HepG2 (cell line): Measurements from ENCODE around the gene PPFIA4. TPM values are rescaled to one million over a fixed set of nuclear protein-coding genes. Genes with fewer than 3 reads are reported as not detected.

Experiments
- CBX5 ChIP-seq: sonication (generic); formaldehyde crosslinking; IDR thresholded peaks from 2 replicates; pipeline ENCODE4 v1.4.0; 2020; ENCODE audit warnings: missing genetic modification reagents, borderline replicate concordance
- CEBPG ChIP-seq: IDR thresholded peaks from 2 replicates; pipeline ENCODE4 v1.6.1; 2016
- FIP1L1 ChIP-seq: fragments of 200-400 bp; formaldehyde crosslinking; IDR thresholded peaks from 2 replicates; pipeline ENCODE4 v1.6.1; 2018; ENCODE audit warnings: low read depth, mild to moderate bottlenecking, low read length, moderate library complexity, borderline replicate concordance; ENCODE audit not compliant: insufficient read depth
- FOXJ3 ChIP-seq: sonication (generic); formaldehyde crosslinking; IDR thresholded peaks from 2 replicates; pipeline ENCODE4 v1.4.0; 2020; ENCODE audit warnings: missing genetic modification reagents, mild to moderate bottlenecking, borderline replicate concordance
- HDAC2 ChIP-seq: sonication (generic); formaldehyde crosslinking; IDR thresholded peaks from 2 replicates; pipeline ENCODE4 v1.4.0; 2020; ENCODE audit warnings: missing genetic modification reagents
- JDP2 ChIP-seq: sonication (generic); formaldehyde crosslinking; IDR thresholded peaks from 2 replicates; pipeline ENCODE4 v1.8.1; 2022; ENCODE audit warnings: missing genetic modification reagents, borderline replicate concordance
- KAT8 ChIP-seq: IDR thresholded peaks from 2 replicates; pipeline ENCODE4 v1.6.1; 2016; ENCODE audit warnings: missing genetic modification reagents, missing compliant biosample characterization
- MED1 ChIP-seq: sonication (generic); formaldehyde crosslinking; IDR thresholded peaks from 2 replicates; pipeline ENCODE4 v1.4.0; 2020; ENCODE audit warnings: missing genetic modification reagents
- NFE2L1 ChIP-seq: sonication (generic); formaldehyde crosslinking; IDR thresholded peaks from 2 replicates; pipeline ENCODE4 v1.4.0; 2020; ENCODE audit warnings: missing genetic modification reagents, mild to moderate bottlenecking, borderline replicate concordance
- PAWR ChIP-seq: sonication (generic); formaldehyde crosslinking; IDR thresholded peaks from 2 replicates; pipeline ENCODE4 v1.4.0; 2020; ENCODE audit warnings: missing genetic modification reagents, mild to moderate bottlenecking, borderline replicate concordance
- PPARG ChIP-seq: conservative IDR thresholded peaks from 2 replicates; pipeline ENCODE4 v1.6.1; 2016; ENCODE audit warnings: missing biosample characterization, missing genetic modification reagents
- REPIN1 ChIP-seq: sonication (generic); formaldehyde crosslinking; IDR thresholded peaks from 2 replicates; pipeline ENCODE4 v1.8.0; 2022; ENCODE audit warnings: missing genetic modification reagents, low read depth, mild to moderate bottlenecking, borderline replicate concordance
- SAP130 ChIP-seq: IDR thresholded peaks from 2 replicates; pipeline ENCODE4 v1.6.1; 2016; ENCODE audit warnings: low read depth
- ZBTB38 ChIP-seq: sonication (generic); formaldehyde crosslinking; IDR thresholded peaks from 2 replicates; pipeline ENCODE4 v1.5.1; 2020; ENCODE audit warnings: mild to moderate bottlenecking, missing genetic modification reagents
- ZKSCAN8 ChIP-seq: IDR thresholded peaks from 2 replicates; pipeline ENCODE4 v1.6.1; 2016; ENCODE audit warnings: borderline replicate concordance, missing genetic modification reagents, missing compliant biosample characterization
- ZNF646 ChIP-seq: sonication (generic); formaldehyde crosslinking; IDR thresholded peaks from 2 replicates; pipeline ENCODE4 v1.9.0; 2021; ENCODE audit warnings: mild to moderate bottlenecking, missing genetic modification reagents
- ZNF737 ChIP-seq: sonication (generic); formaldehyde crosslinking; IDR thresholded peaks from 2 replicates; pipeline ENCODE4 v1.5.0; 2020; ENCODE audit warnings: missing genetic modification reagents, mild to moderate bottlenecking, borderline replicate concordance
- ZNF777 ChIP-seq: sonication (generic); formaldehyde crosslinking; IDR thresholded peaks from 2 replicates; pipeline ENCODE4 v1.4.0; 2020; ENCODE audit warnings: missing genetic modification reagents
- ZNF839 ChIP-seq: sonication (generic); formaldehyde crosslinking; IDR thresholded peaks from 2 replicates; pipeline ENCODE4 v1.4.0; 2020; ENCODE audit warnings: missing genetic modification reagents, mild to moderate bottlenecking, borderline replicate concordance
- ZNF883 ChIP-seq: sonication (generic); formaldehyde crosslinking; IDR thresholded peaks from 2 replicates; pipeline ENCODE4 v1.5.1; 2020; ENCODE audit warnings: mild to moderate bottlenecking, missing genetic modification reagents; ENCODE audit errors: not compliant biosample characterization
- polyA plus RNA-seq, 8 experiments: library from polyadenylated mRNA; depleted of rRNA in 3 of 8; stranded (reverse) in 7 of 8; unstranded in 1 of 8; fragments of >200 nt; fragmentation: Illumina TruSeq in 4 of 8; extraction: Trizol in 4 of 8; gene quantifications; 2 replicates each; pipeline versions ENCODE4 v1.2.1 to v1.2.3, GENCODE V29; 2011 to 2016; ENCODE audit warnings: low read depth in 4 of 8, missing spikeins in 1 of 8, mixed read lengths in 1 of 8; ENCODE audit not compliant: insufficient read depth in 1 of 8
- total RNA-seq, 5 experiments: library from RNA; depleted of rRNA; stranded (reverse); fragments of >200 nt; fragmentation: Illumina TruSeq; extraction: Trizol; gene quantifications; 2 replicates each; pipeline ENCODE4 v1.2.3, GENCODE V29; 2016; ENCODE audit warnings: low read depth in 1 of 5
- TF ChIP-seq, protein P1 (sequence below): sonication (generic); formaldehyde crosslinking; conservative IDR thresholded peaks from 2 replicates; pipeline ENCODE4 v1.4.0; 2020; ENCODE audit warnings: missing genetic modification reagents

Gene PPFIA4
- total and polyA plus RNA-seq, 2 of the 13 experiments (the other 11 are each of a cell fraction or from before 2014, with no cell fraction given), result 6.4 TPM; not detected in 1

- TF ChIP-seq ZNF883 (CRISPR knock-in tag) (no peak), FIP1L1 (no peak), ZBTB38 (CRISPR knock-in tag) (peak; percentile 36; the same call in 1 of the 2 replicates), REPIN1 (CRISPR knock-in tag) (peak; percentile 85), JDP2 (CRISPR knock-in tag) (no peak), MED1 (CRISPR knock-in tag) (0 out of 2 replicates have a peak, but pooled peaks have one; percentile 47), ZKSCAN8 (0 out of 2 replicates have a peak, but pooled peaks have one; percentile 20), CBX5 (CRISPR knock-in tag) (no peak; the same call in 1 of the 2 replicates), PPARG (CRISPR knock-in tag) (no peak), HDAC2 (CRISPR knock-in tag) (peak; percentile 51; the same call in 1 of the 2 replicates), CEBPG (CRISPR knock-in tag) (no peak), SAP130 (CRISPR knock-in tag) (peak; percentile 95), KAT8 (CRISPR knock-in tag) (peak; percentile 97), PAWR (CRISPR knock-in tag) (no peak), ZNF839 (CRISPR knock-in tag) (peak; percentile 71; the same call in 1 of the 2 replicates), ZNF737 (CRISPR knock-in tag) (no peak), ZNF646 (CRISPR knock-in tag) (no peak), NFE2L1 (CRISPR knock-in tag) (no peak), FOXJ3 (CRISPR knock-in tag) (no peak), ZNF777 (CRISPR knock-in tag) (no peak)
- TF ChIP-seq, protein P1, sequence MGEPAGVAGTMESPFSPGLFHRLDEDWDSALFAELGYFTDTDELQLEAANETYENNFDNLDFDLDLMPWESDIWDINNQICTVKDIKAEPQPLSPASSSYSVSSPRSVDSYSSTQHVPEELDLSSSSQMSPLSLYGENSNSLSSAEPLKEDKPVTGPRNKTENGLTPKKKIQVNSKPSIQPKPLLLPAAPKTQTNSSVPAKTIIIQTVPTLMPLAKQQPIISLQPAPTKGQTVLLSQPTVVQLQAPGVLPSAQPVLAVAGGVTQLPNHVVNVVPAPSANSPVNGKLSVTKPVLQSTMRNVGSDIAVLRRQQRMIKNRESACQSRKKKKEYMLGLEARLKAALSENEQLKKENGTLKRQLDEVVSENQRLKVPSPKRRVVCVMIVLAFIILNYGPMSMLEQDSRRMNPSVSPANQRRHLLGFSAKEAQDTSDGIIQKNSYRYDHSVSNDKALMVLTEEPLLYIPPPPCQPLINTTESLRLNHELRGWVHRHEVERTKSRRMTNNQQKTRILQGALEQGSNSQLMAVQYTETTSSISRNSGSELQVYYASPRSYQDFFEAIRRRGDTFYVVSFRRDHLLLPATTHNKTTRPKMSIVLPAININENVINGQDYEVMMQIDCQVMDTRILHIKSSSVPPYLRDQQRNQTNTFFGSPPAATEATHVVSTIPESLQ (CRISPR knock-in tag), result no peak
Observed at GRCh38 chr1:203006948-203007871, 19.1 kb upstream of the PPFIA4 start, which contains the start of gene TMEM183A (continued).
